GM10266 (cell line): ENCODE measurements around the gene TFB1M.

Experiments used
- DNase-seq: peaks from one replicate; pipeline ENCODE4 v3.0.0; 2012; ENCODE audit errors: extremely low spot score
- CTCF ChIP-seq: IDR thresholded peaks from 2 replicates; pipeline ENCODE4 v1.5.1; 2012; ENCODE audit warnings: mild to moderate bottlenecking, low read depth; ENCODE audit not compliant: control insufficient read depth, insufficient read depth; ENCODE audit errors: missing control alignments

TFB1M gene

GRCh38 chr6:155253337-155253736 is 60.9 kb downstream of the TFB1M start:
- DNase-seq = no peak
- TF ChIP-seq CTCF = no peak

- DNase-seq = no peak
- no peak for TF ChIP-seq CTCF
Measured at GRCh38 chr6:155252581-155252980, 61.7 kb downstream of the TFB1M start.

- no peak for DNase-seq
- no peak for TF ChIP-seq CTCF
Measured at GRCh38 chr6:155250701-155251381, 63.4 kb downstream of the TFB1M start.

- peak; percentile 79 for DNase-seq
- peak; percentile 50 for TF ChIP-seq CTCF
Measured at GRCh38 chr6:155248008-155249001, 66.0 kb downstream of the TFB1M start.

GRCh38 chr6:155247618-155248007 is 66.7 kb downstream of the TFB1M start:
- DNase-seq = no peak
- TF ChIP-seq CTCF = no peak

- TF ChIP-seq CTCF = no peak
- DNase-seq = no peak
Measured at GRCh38 chr6:155246825-155247224, 67.5 kb downstream of the TFB1M start.

GRCh38 chr6:155245831-155246230 is 68.5 kb downstream of the TFB1M start:
- no peak for DNase-seq
- no peak for TF ChIP-seq CTCF
